Measurements from ENCODE around the gene MED27. TPM values are rescaled to one million over a fixed set of nuclear protein-coding genes. Genes with fewer than 3 reads are reported as not detected.

Gene MED27
- total and polyA plus RNA-seq, 2 of the 13 experiments (the other 11 are each of a cell fraction or from before 2014, with no cell fraction given) = 16.9 to 19.0 TPM

DNA sequence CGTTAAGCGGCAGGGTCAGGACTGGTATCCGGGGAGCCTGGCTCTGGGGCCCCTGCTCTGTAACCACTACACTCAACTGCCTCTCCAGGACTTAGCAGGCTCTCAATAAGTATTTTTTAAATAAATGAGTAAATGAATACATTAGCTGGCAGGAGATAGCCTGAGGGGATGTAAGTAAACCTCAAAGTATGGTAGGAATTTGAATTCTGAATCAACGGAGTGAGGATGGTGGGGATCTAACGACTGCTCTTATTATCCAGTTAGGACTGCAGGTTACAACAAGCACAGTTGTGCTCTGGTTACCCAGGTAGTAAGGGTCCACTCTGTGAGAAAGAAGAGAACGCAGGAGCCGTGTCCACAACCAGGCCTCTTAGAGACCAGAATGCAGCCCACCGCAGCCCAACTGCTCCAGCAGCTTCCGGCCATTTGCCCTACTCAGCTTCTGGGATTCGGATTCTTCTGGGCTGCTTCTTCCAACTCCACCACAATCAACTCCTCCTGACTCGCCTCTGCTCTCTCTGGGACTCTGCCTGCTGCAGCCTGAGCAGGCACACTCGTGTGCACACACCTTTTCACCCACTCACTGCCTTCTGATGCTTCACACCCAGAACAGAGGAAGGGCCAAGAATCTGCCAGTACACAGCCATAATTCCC is 52.6 kb downstream of the MED27 start (continued):
- TF ChIP-seq, protein P1, sequence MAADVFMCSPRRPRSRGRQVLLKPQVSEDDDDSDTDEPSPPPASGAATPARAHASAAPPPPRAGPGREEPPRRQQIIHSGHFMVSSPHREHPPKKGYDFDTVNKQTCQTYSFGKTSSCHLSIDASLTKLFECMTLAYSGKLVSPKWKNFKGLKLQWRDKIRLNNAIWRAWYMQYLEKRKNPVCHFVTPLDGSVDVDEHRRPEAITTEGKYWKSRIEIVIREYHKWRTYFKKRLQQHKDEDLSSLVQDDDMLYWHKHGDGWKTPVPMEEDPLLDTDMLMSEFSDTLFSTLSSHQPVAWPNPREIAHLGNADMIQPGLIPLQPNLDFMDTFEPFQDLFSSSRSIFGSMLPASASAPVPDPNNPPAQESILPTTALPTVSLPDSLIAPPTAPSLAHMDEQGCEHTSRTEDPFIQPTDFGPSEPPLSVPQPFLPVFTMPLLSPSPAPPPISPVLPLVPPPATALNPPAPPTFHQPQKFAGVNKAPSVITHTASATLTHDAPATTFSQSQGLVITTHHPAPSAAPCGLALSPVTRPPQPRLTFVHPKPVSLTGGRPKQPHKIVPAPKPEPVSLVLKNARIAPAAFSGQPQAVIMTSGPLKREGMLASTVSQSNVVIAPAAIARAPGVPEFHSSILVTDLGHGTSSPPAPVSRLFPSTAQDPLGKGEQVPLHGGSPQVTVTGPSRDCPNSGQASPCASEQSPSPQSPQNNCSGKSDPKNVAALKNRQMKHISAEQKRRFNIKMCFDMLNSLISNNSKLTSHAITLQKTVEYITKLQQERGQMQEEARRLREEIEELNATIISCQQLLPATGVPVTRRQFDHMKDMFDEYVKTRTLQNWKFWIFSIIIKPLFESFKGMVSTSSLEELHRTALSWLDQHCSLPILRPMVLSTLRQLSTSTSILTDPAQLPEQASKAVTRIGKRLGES (CRISPR knock-in tag; IDR thresholded peaks at IDR 0.05; ENCODE audit: borderline replicate concordance) = no peak
- TF ChIP-seq ZNF720 (CRISPR knock-in tag; IDR thresholded peaks at IDR 0.05) (no peak), PLRG1 (conservative IDR thresholded peaks at IDR 0.05) (no peak), TCF7L2 (IDR thresholded peaks at IDR 0.05; ENCODE audit: low read depth, low read length) (no peak), ZNF430 (CRISPR knock-in tag; IDR thresholded peaks at IDR 0.05) (no peak)

DNA sequence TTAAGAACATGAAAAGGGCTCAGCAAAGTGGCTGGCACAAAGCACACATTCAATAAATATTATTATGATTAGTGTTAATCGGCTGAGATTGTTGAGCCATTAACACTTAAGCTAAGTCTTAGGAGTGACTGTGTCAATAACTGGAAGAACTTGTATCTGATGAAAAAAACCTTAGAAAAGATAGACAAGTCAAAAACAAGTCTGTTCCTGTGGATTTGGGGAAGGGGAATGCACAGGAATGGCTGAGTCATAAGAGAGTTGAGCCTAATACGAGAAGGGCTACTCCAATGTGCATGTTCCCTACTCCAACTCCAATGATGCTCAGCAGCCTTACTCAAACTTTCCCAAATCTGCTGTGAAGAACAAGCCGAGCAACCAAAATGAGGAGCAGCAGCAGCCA is 53.9 kb downstream of the MED27 start:
- no TSS peak for BruUV-seq (replicated peaks)
- Histone ChIP-seq H3K79me2 (ENCODE audit: insufficient read depth, low read length) (no peaks in the 10 kb centered on the region), H2AFZ (ENCODE audit: low read length) (no peak overlapping the region), H3K27ac (ENCODE audit: extremely low read length, insufficient read depth, low read length) (no peak overlapping the region), H3K9ac (ENCODE audit: insufficient read depth, low read depth, low read length) (no peak overlapping the region), H3K36me3 (replicated peaks in 1 of 2; ENCODE audit: control insufficient read depth in 1 of 2, insufficient read depth in 2 of 2, low read length in 2 of 2) (no peaks in the 10 kb centered on the region), H3K27me3 (ENCODE audit: control insufficient read depth in 1 of 2, insufficient read depth in 2 of 2, low read length in 2 of 2) (no peaks in the 10 kb centered on the region), H3K9me3 (ENCODE audit: low read length) (no peaks in the 10 kb centered on the region), H3K4me3 (replicated peaks in 1 of 3; ENCODE audit: insufficient read depth in 1 of 3, low read depth in 2 of 3, low read length in 3 of 3) (no peak overlapping the region), H4K20me1 (ENCODE audit: insufficient read depth, low read length) (0 out of 2 replicates have a peak, but pooled peaks cover 2% of the 10 kb centered on the region), H3K4me1 (ENCODE audit: insufficient read depth, low read length) (peaks cover 13% of the 10 kb centered on the region), H3K4me2 (ENCODE audit: low read depth, low read length) (no peak overlapping the region)
- intact Hi-C loops (cut with micrococcal nuclease; ENCODE audit: unreplicated experiment) = no loop called here
- in situ Hi-C loops (cut with HindIII; ENCODE audit: extremely low pct_ligation_motif_present, low pct_unique_long_range_greater_than_20kb) = loop anchor here (10.0 kb wide), 1 partner anchor 61 kb away; no protein-coding TSS in a partner anchor
- WGBS (ENCODE audit: low lambda C conversion rate) = 95% methylated on average over 3 of the region's 3 CpGs
- DNase-seq (ENCODE audit: low spot score) (no peak), FAIRE-seq (no peak), ATAC-seq (no peak)
- no peak for TF ChIP-seq SOX6 (IDR thresholded peaks at IDR 0.05)
- TF ChIP-seq SOX6 (CRISPR knock-in tag; IDR thresholded peaks at IDR 0.05) = no peak
- TF ChIP-seq, protein P2, sequence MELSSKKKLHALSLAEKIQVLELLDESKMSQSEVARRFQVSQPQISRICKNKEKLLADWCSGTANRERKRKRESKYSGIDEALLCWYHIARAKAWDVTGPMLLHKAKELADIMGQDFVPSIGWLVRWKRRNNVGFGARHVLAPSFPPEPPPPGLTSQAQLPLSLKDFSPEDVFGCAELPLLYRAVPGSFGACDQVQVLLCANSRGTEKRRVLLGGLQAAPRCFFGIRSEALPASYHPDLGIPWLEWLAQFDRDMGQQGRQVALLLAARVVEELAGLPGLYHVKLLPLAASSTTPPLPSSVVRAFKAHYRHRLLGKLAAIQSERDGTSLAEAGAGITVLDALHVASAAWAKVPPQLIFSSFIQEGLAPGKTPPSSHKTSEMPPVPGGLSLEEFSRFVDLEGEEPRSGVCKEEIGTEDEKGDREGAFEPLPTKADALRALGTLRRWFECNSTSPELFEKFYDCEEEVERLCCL (CRISPR knock-in tag; IDR thresholded peaks at IDR 0.05; ENCODE audit: borderline replicate concordance) = no peak
- TF ChIP-seq TCF7L2 (IDR thresholded peaks at IDR 0.05; ENCODE audit: low read depth, low read length) = no peak
- no peak for TF ChIP-seq ZNF333 (CRISPR knock-in tag; IDR thresholded peaks at IDR 0.05; ENCODE audit: borderline replicate concordance)
- no peak for TF ChIP-seq SNAPC2 (CRISPR knock-in tag; IDR thresholded peaks at IDR 0.05)
- no peak for TF ChIP-seq XRCC5 (optimal IDR thresholded peaks at IDR 0.05; ENCODE audit: low read length)
- ChIA-PET CTCF (ENCODE audit: low intra/inter-chr PET ratio, low total read pairs) (no interaction called here), POLR2A (no interaction called here)
